HepG2 (cell line): ENCODE data around the gene TOR4A. TPM values are rescaled to one million over a fixed set of nuclear protein-coding genes. Genes with fewer than 3 reads are reported as not detected.

Source experiments
- AFF4 ChIP-seq: sonication (generic); formaldehyde crosslinking; IDR thresholded peaks from 2 replicates; pipeline ENCODE4 v1.4.0; 2020; ENCODE audit warnings: missing genetic modification reagents
- AHR ChIP-seq: IDR thresholded peaks from 2 replicates; pipeline ENCODE4 v1.6.1; 2018; ENCODE audit warnings: missing genetic modification reagents, missing compliant biosample characterization
- ARNT ChIP-seq: fragments of 450-650 bp; IDR thresholded peaks from 2 replicates; pipeline ENCODE4 v1.6.1; 2017
- CENPBD1 ChIP-seq: sonication (generic); formaldehyde crosslinking; IDR thresholded peaks from 2 replicates; pipeline ENCODE4 v1.8.0; 2022; ENCODE audit warnings: missing genetic modification reagents, low read depth, mild to moderate bottlenecking, borderline replicate concordance
- GTF2F1 ChIP-seq: fragments of 150-350 bp; IDR thresholded peaks from 2 replicates; pipeline ENCODE4 v1.6.1; 2014; ENCODE audit warnings: low read length
- HHEX ChIP-seq: IDR thresholded peaks from 2 replicates; pipeline ENCODE4 v1.6.1; 2016; ENCODE audit warnings: control low read depth
- HNF4G ChIP-seq, 2 experiments: sonication (generic) in 1 of 2; formaldehyde crosslinking in 1 of 2; IDR thresholded peaks; 2 replicates each; pipeline versions ENCODE4 v1.4.0 to v1.6.1; 2011 to 2020; ENCODE audit warnings: borderline replicate concordance in 2 of 2, low read depth in 2 of 2, mild to moderate bottlenecking in 2 of 2, low read length in 1 of 2, missing genetic modification reagents in 1 of 2, moderate library complexity in 1 of 2
- IKZF4 ChIP-seq: sonication (generic); formaldehyde crosslinking; IDR thresholded peaks from 2 replicates; pipeline ENCODE4 v1.5.1; 2020; ENCODE audit warnings: borderline replicate concordance, mild to moderate bottlenecking, low read depth, missing genetic modification reagents; ENCODE audit errors: not compliant biosample characterization
- MAFK ChIP-seq, 2 experiments: IDR thresholded peaks in 1 of 2; conservative IDR thresholded peaks in 1 of 2; 2 replicates each; pipeline ENCODE4 v1.6.1; 2011; ENCODE audit warnings: improper control_type of control experiment in 2 of 2, low read length in 2 of 2
- RXRA ChIP-seq: sonication (generic); formaldehyde crosslinking; IDR thresholded peaks from 2 replicates; pipeline ENCODE4 v1.5.1; 2020; ENCODE audit warnings: missing genetic modification reagents
- ZGPAT ChIP-seq: IDR thresholded peaks from 2 replicates; pipeline ENCODE4 v1.6.1; 2016; ENCODE audit warnings: mild to moderate bottlenecking
- ZNF143 ChIP-seq: sonication (generic); formaldehyde crosslinking; IDR thresholded peaks from 2 replicates; pipeline ENCODE4 v1.4.0; 2020; ENCODE audit warnings: missing genetic modification reagents
- ZNF281 ChIP-seq: sonication (generic); formaldehyde crosslinking; IDR thresholded peaks from 2 replicates; pipeline ENCODE4 v1.4.0; 2020; ENCODE audit warnings: missing genetic modification reagents, borderline replicate concordance
- ZNF431 ChIP-seq: sonication (generic); formaldehyde crosslinking; IDR thresholded peaks from 2 replicates; pipeline ENCODE4 v1.9.0; 2022; ENCODE audit warnings: missing genetic modification reagents, low read depth, mild to moderate bottlenecking, borderline replicate concordance
- ZNF441 ChIP-seq: sonication (generic); formaldehyde crosslinking; IDR thresholded peaks from 2 replicates; pipeline ENCODE4 v1.7.0; 2021; ENCODE audit warnings: missing genetic modification reagents, borderline replicate concordance
- ZNF660 ChIP-seq: sonication (generic); formaldehyde crosslinking; IDR thresholded peaks from 2 replicates; pipeline ENCODE4 v1.5.1; 2020; ENCODE audit warnings: mild to moderate bottlenecking, low read depth, missing genetic modification reagents, borderline replicate concordance
- ZNF773 ChIP-seq: sonication (generic); formaldehyde crosslinking; IDR thresholded peaks from 2 replicates; pipeline ENCODE4 v1.4.0; 2020; ENCODE audit warnings: missing genetic modification reagents, borderline replicate concordance
- ZSCAN21 ChIP-seq: sonication (generic); formaldehyde crosslinking; IDR thresholded peaks from 2 replicates; pipeline ENCODE4 v1.8.0; 2022; ENCODE audit warnings: mild to moderate bottlenecking, missing genetic modification reagents, moderate library complexity, borderline replicate concordance
- ZSCAN31 ChIP-seq: sonication (generic); formaldehyde crosslinking; IDR thresholded peaks from 2 replicates; pipeline ENCODE4 v1.5.0; 2020; ENCODE audit warnings: low read depth, mild to moderate bottlenecking, missing genetic modification reagents
- polyA plus RNA-seq, 8 experiments: library from polyadenylated mRNA; depleted of rRNA in 3 of 8; stranded (reverse) in 7 of 8; unstranded in 1 of 8; fragments of >200 nt; fragmentation: Illumina TruSeq in 4 of 8; extraction: Trizol in 4 of 8; gene quantifications; 2 replicates each; pipeline versions ENCODE4 v1.2.1 to v1.2.3, GENCODE V29; 2011 to 2016; ENCODE audit warnings: low read depth in 4 of 8, missing spikeins in 1 of 8, mixed read lengths in 1 of 8; ENCODE audit not compliant: insufficient read depth in 1 of 8
- total RNA-seq, 5 experiments: library from RNA; depleted of rRNA; stranded (reverse); fragments of >200 nt; fragmentation: Illumina TruSeq; extraction: Trizol; gene quantifications; 2 replicates each; pipeline ENCODE4 v1.2.3, GENCODE V29; 2016; ENCODE audit warnings: low read depth in 1 of 5

Gene TOR4A
- total and polyA plus RNA-seq, 2 of the 13 experiments (the other 11 are each of a cell fraction or from before 2014, with no cell fraction given): 11.1 to 14.2 TPM

- TF ChIP-seq AFF4: no peak
- TF ChIP-seq ZNF660 (CRISPR knock-in tag): no peak; the same call in 1 of the 2 replicates
- peak; percentile 81 for TF ChIP-seq ZSCAN21 (CRISPR knock-in tag)
- no peak for TF ChIP-seq ZGPAT
- no peak for TF ChIP-seq ARNT
- no peak for TF ChIP-seq GTF2F1
- TF ChIP-seq RXRA (CRISPR knock-in tag): peak; percentile 83
- no peak for TF ChIP-seq CENPBD1 (CRISPR knock-in tag)
- TF ChIP-seq HNF4G (IDR thresholded peaks at IDR 0.05; ENCODE audit: borderline replicate concordance, low read depth, low read length): peak; percentile 48; the same call in 1 of the 2 replicates
- peak; percentile 83; the same call in 1 of the 2 replicates for TF ChIP-seq HNF4G (CRISPR knock-in tag; IDR thresholded peaks at IDR 0.05; ENCODE audit: borderline replicate concordance, low read depth)
- TF ChIP-seq ZNF143 (CRISPR knock-in tag): no peak; the same call in none of the 2 replicates
- TF ChIP-seq ZNF773 (CRISPR knock-in tag): no peak
- TF ChIP-seq ZNF431 (CRISPR knock-in tag): no peak
- no peak; the same call in 1 of the 2 replicates for TF ChIP-seq AHR
- no peak for TF ChIP-seq ZNF441 (CRISPR knock-in tag)
- TF ChIP-seq ZSCAN31 (CRISPR knock-in tag): no peak; the same call in 1 of the 2 replicates
- TF ChIP-seq HHEX (CRISPR knock-in tag): no peak
- TF ChIP-seq IKZF4 (CRISPR knock-in tag): no peak
- TF ChIP-seq MAFK (conservative IDR thresholded peaks at IDR 0.05 in 1 of 2, IDR thresholded peaks at IDR 0.05 in 1 of 2; ENCODE audit: low read length in 2 of 2): peak in 1 of 2 experiments; percentile 21; a peak in 1 of 4 replicates
- TF ChIP-seq ZNF281 (CRISPR knock-in tag): peak; percentile 36; the same call in 1 of the 2 replicates
Observed at GRCh38 chr9:137229903-137230704, 47.4 kb upstream of the TOR4A start (continued).
